GM12878 (cell line): ENCODE measurements around the gene ABCA3. TPM values are rescaled to one million over a fixed set of nuclear protein-coding genes. Genes with fewer than 3 reads are reported as not detected.

Experiments
- CUX1 ChIP-seq: IDR thresholded peaks from 2 replicates; pipeline ENCODE4 v1.6.1; 2012; ENCODE audit warnings: improper control_type of control experiment, low read depth, low read length; ENCODE audit not compliant: insufficient replicate concordance
- FOS ChIP-seq: IDR thresholded peaks from 3 replicates; pipeline ENCODE4 v1.6.1; 2011; ENCODE audit warnings: borderline replicate concordance; ENCODE audit not compliant: insufficient read length; ENCODE audit errors: extremely low read depth
- RELB ChIP-seq: fragments of 450-650 bp; IDR thresholded peaks from 2 replicates; pipeline ENCODE4 v1.6.1; 2017; ENCODE audit warnings: low read depth, mild to moderate bottlenecking, moderate library complexity
- polyA plus RNA-seq, 11 experiments: library from polyadenylated mRNA; depleted of rRNA in 4 of 11; unstranded in 6 of 11; stranded (reverse) in 5 of 11; fragments of >200 nt; fragmentation: Nextera tagmentation in 4 of 11; fragmentation: Illumina TruSeq in 1 of 11; extraction: Ambion mirVana in 4 of 11; extraction: Trizol in 1 of 11; gene quantifications; 1 replicate in 1 of 11; 2 replicates in 10 of 11; pipeline versions ENCODE4 v1.2.1 to v1.2.3, GENCODE V29; 2011 to 2016; ENCODE audit warnings: inconsistent platforms in 2 of 11, missing spikeins in 2 of 11, low read depth in 1 of 11
- total RNA-seq, 4 experiments: library from RNA; depleted of rRNA in 3 of 4; stranded (reverse); fragments of >200 nt in 3 of 4; fragmentation: Illumina TruSeq in 1 of 4; extraction: Trizol in 1 of 4; gene quantifications; 2 replicates each; pipeline versions ENCODE4 v1.2.1 to v1.2.3, GENCODE V29; 2013 to 2021

The ABCA3 gene
- total and polyA plus RNA-seq, 10 of the 15 experiments (the other 5 are each of a cell fraction or from before 2014, with no cell fraction given): 0.71 to 17.6 (median 6.7) TPM

- TF ChIP-seq RELB: no peak
- TF ChIP-seq FOS: no peak
- TF ChIP-seq CUX1: no peak
Observed at GRCh38 chr16:2297506-2297860, 43.0 kb downstream of the ABCA3 start (continued).
